Measurements from ENCODE around the gene NHERF2. TPM values are rescaled to one million over a fixed set of nuclear protein-coding genes. Genes with fewer than 3 reads are reported as not detected.

The NHERF2 gene
- total and polyA plus RNA-seq, 7 donors, result 61.6 to 156 (median 86.8) TPM

- no peak for TF ChIP-seq CTCF (IDR thresholded peaks at IDR 0.05)
- ATAC-seq, result no peak
Measured at GRCh38 chr16:2074071-2074470, 47.4 kb downstream of the NHERF2 start.

GRCh38 chr16:2075631-2076030, 48.9 kb downstream of the NHERF2 start:
- intact Hi-C loops (cut with DNase I), result no loop called here
- no peak for DNase-seq
- Histone ChIP-seq H3K4me3 (no peak overlapping the region), H3K9me3 (no peaks in the 10 kb centered on the region), H3K36me3 (ENCODE audit: insufficient read depth in 1 of 2, low read depth in 1 of 2) (peaks cover 0 to 93% of the 10 kb centered on the region in 2 donors), H3K27me3 (ENCODE audit: insufficient read depth in 3 of 3, low read length in 2 of 3) (no peaks in the 10 kb centered on the region), H3K4me1 (no peaks in the 10 kb centered on the region), H3K27ac (no peak overlapping the region)
- TF ChIP-seq CTCF (IDR thresholded peaks at IDR 0.05), result no peak
- ATAC-seq, result no peak
- 92 to 95% (median 94%) methylated on average over 23 to 24 of the region's 24 CpGs for WGBS, 3 donors

More at GRCh38 chr16:2074071-2074470, 47.4 kb downstream of the NHERF2 start:
- Histone ChIP-seq H3K9me3 (no peaks in the 10 kb centered on the region), H3K36me3 (ENCODE audit: insufficient read depth in 1 of 2, low read depth in 1 of 2) (peaks cover 0 to 91% of the 10 kb centered on the region in 2 donors), H3K27me3 (ENCODE audit: insufficient read depth in 3 of 3, low read length in 2 of 3) (no peaks in the 10 kb centered on the region), H3K4me3 (no peak overlapping the region), H3K27ac (no peak overlapping the region), H3K4me1 (no peaks in the 10 kb centered on the region)
- intact Hi-C loops (cut with DNase I), result no loop called here
- 94 to 98% (median 94%) methylated on average over 20 of the region's 20 CpGs for WGBS, 3 donors
- no peak for DNase-seq

- DNase-seq, result no peak
- Histone ChIP-seq H3K27me3 (ENCODE audit: insufficient read depth in 3 of 3, low read length in 2 of 3) (no peaks in the 10 kb centered on the region), H3K27ac (no peak overlapping the region), H3K4me1 (no peaks in the 10 kb centered on the region), H3K36me3 (ENCODE audit: insufficient read depth in 1 of 2, low read depth in 1 of 2) (peaks cover 0 to 99% of the 10 kb centered on the region in 2 donors), H3K4me3 (no peak overlapping the region), H3K9me3 (no peaks in the 10 kb centered on the region)
- TF ChIP-seq CTCF (IDR thresholded peaks at IDR 0.05), result no peak
- intact Hi-C loops (cut with DNase I), result no loop called here
- WGBS, 3 donors, result 92 to 93% (median 93%) methylated on average over 28 of the region's 28 CpGs
- no peak for ATAC-seq
Measured at GRCh38 chr16:2076072-2076865, 49.6 kb downstream of the NHERF2 start.

GRCh38 chr16:2077016-2077415, 50.3 kb downstream of the NHERF2 start:
- ATAC-seq, result no peak
- Histone ChIP-seq H3K36me3 (ENCODE audit: insufficient read depth in 1 of 2, low read depth in 1 of 2) (peaks cover 0 to 99% of the 10 kb centered on the region in 2 donors), H3K9me3 (no peaks in the 10 kb centered on the region), H3K27ac (no peak overlapping the region), H3K4me3 (no peak overlapping the region), H3K27me3 (ENCODE audit: insufficient read depth in 3 of 3, low read length in 2 of 3) (no peaks in the 10 kb centered on the region), H3K4me1 (no peaks in the 10 kb centered on the region)
- no peak for DNase-seq
- intact Hi-C loops (cut with DNase I), result no loop called here
- WGBS, 3 donors, result 89 to 91% (median 90%) methylated on average over 17 of the region's 17 CpGs
- no peak for TF ChIP-seq CTCF (IDR thresholded peaks at IDR 0.05)

Data from psoas muscle (tissue), 8 donors.